ENCODE measurements around the gene ARHGDIG. TPM values are rescaled to one million over a fixed set of nuclear protein-coding genes. Genes with fewer than 3 reads are reported as not detected.

ARHGDIG gene
- total RNA-seq, 1 experiment from 2014 or later, result 5.9 TPM

DNA sequence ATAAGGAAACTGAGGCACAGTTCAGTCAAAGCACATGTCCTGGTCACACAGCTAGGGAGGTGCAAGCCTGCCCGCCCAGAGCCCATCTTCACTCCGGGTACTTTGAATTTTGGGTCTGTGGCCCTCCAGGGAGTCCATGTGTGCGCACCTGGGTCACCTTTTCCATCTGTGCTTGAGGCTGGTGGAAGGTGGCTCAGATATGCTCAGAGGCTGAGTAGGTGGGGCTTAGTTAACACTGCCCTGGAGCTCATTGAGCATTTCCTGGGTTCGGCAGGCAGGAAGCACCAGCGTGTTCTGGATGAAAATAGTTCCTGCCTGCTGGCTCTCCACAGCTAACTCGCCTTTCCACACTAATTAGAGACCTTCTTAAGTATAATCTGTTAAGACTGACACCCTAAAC lies 26.6 kb upstream of the ARHGDIG start:
- TF ChIP-seq, protein P1, sequence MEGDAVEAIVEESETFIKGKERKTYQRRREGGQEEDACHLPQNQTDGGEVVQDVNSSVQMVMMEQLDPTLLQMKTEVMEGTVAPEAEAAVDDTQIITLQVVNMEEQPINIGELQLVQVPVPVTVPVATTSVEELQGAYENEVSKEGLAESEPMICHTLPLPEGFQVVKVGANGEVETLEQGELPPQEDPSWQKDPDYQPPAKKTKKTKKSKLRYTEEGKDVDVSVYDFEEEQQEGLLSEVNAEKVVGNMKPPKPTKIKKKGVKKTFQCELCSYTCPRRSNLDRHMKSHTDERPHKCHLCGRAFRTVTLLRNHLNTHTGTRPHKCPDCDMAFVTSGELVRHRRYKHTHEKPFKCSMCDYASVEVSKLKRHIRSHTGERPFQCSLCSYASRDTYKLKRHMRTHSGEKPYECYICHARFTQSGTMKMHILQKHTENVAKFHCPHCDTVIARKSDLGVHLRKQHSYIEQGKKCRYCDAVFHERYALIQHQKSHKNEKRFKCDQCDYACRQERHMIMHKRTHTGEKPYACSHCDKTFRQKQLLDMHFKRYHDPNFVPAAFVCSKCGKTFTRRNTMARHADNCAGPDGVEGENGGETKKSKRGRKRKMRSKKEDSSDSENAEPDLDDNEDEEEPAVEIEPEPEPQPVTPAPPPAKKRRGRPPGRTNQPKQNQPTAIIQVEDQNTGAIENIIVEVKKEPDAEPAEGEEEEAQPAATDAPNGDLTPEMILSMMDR (conservative IDR thresholded peaks at IDR 0.05), result no peak
- H3K4me1 ChIP-seq (ENCODE audit: insufficient read depth, low read length), result no peaks in the 10 kb centered on the region
- H3K4me1 Mint-ChIP-seq, result no peaks in the 10 kb centered on the region; a peak in 1 of 4 replicates
- no peak overlapping the region for H3K9ac ChIP-seq (ENCODE audit: extremely low read depth, insufficient read length, low read length)
- H2BK20ac ChIP-seq (ENCODE audit: low read depth, low read length, poor library complexity, severe bottlenecking), result no peak overlapping the region
- H3K27me3 ChIP-seq (ENCODE audit: insufficient read depth, low read length), result no peaks in the 10 kb centered on the region
- no peak overlapping the region for H3K18ac ChIP-seq (ENCODE audit: insufficient read length, low read depth, low read length)
- no peaks in the 10 kb centered on the region for H4K20me1 ChIP-seq (ENCODE audit: control insufficient read depth, insufficient read depth, insufficient read length)
- H2BK15ac ChIP-seq (ENCODE audit: low read depth, low read length), result no peak overlapping the region
- no peak overlapping the region for H2BK5ac ChIP-seq (ENCODE audit: insufficient read length, low read length)
- no peak overlapping the region for H2BK12ac ChIP-seq (ENCODE audit: insufficient read length, low read depth, low read length)
- no peak overlapping the region for H4K91ac ChIP-seq (ENCODE audit: insufficient read length, low read depth, low read length)
- H2AK5ac ChIP-seq (ENCODE audit: insufficient read length, low read length), result no peak overlapping the region
- H4K5ac ChIP-seq (ENCODE audit: insufficient read length, low read depth, low read length), result no peak overlapping the region
- no peak overlapping the region for H3T11ph ChIP-seq (ENCODE audit: low read length)
- no peak overlapping the region for H3K27ac ChIP-seq (ENCODE audit: insufficient read length, low read depth, low read length)
- H3K14ac ChIP-seq (ENCODE audit: insufficient read depth, low read length), result no peak overlapping the region
- H2BK120ac ChIP-seq (ENCODE audit: low read depth, low read length, poor library complexity, severe bottlenecking), result no peak overlapping the region
- no peak for DNase-seq
- no peaks in the 10 kb centered on the region for H3K9me3 Mint-ChIP-seq
- H3K56ac ChIP-seq (ENCODE audit: insufficient read length, low read depth, low read length), result no peak overlapping the region
- H4K8ac ChIP-seq (replicated peaks; ENCODE audit: insufficient read length, low read depth, low read length), result no peak overlapping the region
- WGBS (ENCODE audit: extremely low coverage, insufficient read length, low lambda C conversion rate), result no CpG with 5 or more reads among the region's 6 CpGs
- H3K9me3 ChIP-seq (ENCODE audit: control insufficient read depth, low read depth, low read length), result no peaks in the 10 kb centered on the region
- H3K36me3 Mint-ChIP-seq (ENCODE audit: insufficient read depth in 1 of 3, low read depth in 3 of 3), result peaks cover 12 to 50% (median 44%) of the 10 kb centered on the region in 3 experiments; a peak in 6 of 7 replicates
- H2AFZ ChIP-seq (ENCODE audit: low read length), result no peak overlapping the region
- H3K27me3 Mint-ChIP-seq (ENCODE audit: low read depth), result no peaks in the 10 kb centered on the region
- H3K27ac Mint-ChIP-seq, result no peak overlapping the region; a peak in 1 of 7 replicates
- no peak overlapping the region for H3K4me2 ChIP-seq (ENCODE audit: insufficient read depth, insufficient read length, low read length)
- no peak overlapping the region for H3K23ac ChIP-seq (ENCODE audit: insufficient read length, low read depth, low read length)
- H3K23me2 ChIP-seq (ENCODE audit: insufficient read length, low read depth, low read length, poor library complexity, severe bottlenecking), result no peaks in the 10 kb centered on the region
- H3K79me2 ChIP-seq (ENCODE audit: insufficient read depth, low read length), result no peaks in the 10 kb centered on the region
- H3K79me1 ChIP-seq (ENCODE audit: insufficient read depth, low read depth, low read length, poor library complexity, severe bottlenecking), result no peaks in the 10 kb centered on the region
- no peak overlapping the region for H3K4me3 Mint-ChIP-seq
- no peak overlapping the region for H3K4ac ChIP-seq (ENCODE audit: low read depth, low read length)

Data from H9 (cell line).